ENCODE data around the gene NLGN2.

The NLGN2 gene

DNA sequence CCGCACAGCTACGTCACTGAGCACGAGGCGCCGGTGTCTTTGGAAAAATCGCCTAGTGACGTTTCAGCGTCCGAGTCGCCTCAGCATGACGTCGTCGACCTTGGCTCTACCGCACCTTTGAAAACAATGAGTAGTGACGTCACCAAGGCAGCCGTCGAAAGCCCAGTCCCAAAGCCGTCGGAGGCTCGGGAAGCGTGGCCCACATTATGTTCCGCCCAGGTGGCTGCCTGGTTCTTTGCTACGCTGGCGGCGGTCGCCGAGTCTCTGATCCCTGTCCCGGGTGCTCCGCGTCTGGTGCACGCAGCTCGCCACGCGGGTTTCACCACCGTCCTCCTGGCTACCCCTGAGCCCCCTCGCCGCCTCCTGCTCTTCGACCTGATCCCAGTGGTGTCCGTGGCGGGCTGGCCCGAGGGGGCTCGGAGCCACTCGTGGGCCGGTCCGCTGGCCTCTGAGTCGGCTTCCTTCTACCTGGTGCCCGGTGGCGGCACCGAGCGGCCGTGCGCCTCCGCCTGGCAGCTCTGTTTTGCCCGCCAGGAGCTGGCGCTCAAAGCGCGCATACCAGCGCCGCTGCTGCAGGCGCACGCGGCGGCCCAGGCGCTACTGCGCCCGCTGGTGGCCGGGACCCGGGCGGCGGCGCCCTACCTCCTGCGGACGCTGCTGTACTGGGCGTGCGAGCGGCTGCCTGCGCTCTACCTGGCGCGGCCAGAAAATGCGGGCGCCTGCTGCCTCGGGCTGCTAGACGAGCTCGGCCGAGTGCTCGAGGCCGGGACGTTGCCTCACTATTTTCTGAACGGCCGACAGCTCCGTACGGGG lies 29.1 kb downstream of the NLGN2 start:
- DNase-seq (ENCODE audit: low read depth in 2 of 3, low spot score in 2 of 3): peak in 2 of 3 experiments; percentile 47 to 70

DNA sequence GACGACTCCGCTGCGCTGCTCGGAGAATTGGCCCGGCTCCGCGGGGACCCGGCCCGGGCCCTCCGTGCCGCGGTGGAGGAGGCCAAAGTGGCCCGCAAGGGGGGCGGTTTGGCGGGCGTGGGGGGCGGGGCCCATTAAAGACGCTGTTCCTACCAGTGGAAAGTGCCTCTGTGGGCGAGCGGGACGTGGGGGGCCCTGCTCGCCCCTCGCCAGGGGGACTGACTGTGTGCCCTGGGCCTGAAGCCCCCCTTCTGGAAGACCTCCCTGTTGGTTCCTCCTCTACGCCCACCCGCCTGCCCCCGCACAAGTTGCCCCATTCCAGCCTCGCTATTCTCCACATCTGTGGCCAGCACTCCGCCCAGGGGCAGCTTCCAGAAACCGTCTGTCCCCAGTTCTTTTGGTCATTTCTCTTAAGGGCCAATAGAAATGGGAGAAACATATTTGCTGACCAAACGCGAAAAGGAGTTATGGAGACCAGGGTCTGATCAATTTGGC lies 29.8 kb downstream of the NLGN2 start:
- no peak for DNase-seq (ENCODE audit: low read depth in 2 of 3, low spot score in 2 of 3)

- no peak for DNase-seq (ENCODE audit: low read depth in 2 of 3, low spot score in 2 of 3)
Observed at GRCh38 chr17:7437950-7438614, 30.4 kb downstream of the NLGN2 start.

GRCh38 chr17:7438656-7439460 lies 31.2 kb downstream of the NLGN2 start:
- DNase-seq (ENCODE audit: low read depth in 2 of 3, low spot score in 2 of 3): no peak

DNA sequence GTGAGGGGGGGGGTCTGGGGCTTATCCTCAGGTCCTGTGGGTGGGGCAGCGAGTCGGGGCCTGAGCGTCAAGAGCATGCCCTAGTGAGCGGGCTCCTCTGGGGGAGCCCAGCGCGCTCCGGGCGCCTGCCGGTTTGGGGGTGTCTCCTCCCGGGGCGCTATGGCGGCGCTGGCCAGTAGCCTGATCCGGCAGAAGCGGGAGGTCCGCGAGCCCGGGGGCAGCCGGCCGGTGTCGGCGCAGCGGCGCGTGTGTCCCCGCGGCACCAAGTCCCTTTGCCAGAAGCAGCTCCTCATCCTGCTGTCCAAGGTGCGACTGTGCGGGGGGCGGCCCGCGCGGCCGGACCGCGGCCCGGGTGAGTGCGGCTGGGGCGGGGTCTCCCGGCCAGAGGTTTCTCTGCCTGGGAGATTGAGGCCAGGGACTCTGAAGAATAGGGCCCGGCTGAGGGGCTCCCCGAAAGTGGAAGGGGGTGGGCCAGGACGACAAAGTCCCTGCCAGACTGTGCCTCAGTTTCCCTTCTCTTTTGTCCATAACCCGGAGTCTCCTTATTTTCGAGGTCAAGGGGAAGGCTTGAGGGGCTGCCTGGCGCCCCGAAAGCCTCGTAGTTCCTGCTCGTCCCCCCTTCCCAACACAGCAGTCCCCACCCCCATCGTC lies 31.9 kb downstream of the NLGN2 start, which contains the start of gene FGF11:
TSS of gene FGF11 (plus strand) at position 51 of the 651 bp plus-strand sequence. CDS start at position 160, 109 bp downstream.
- DNase-seq (ENCODE audit: low read depth in 2 of 3, low spot score in 2 of 3): no peak

DNA sequence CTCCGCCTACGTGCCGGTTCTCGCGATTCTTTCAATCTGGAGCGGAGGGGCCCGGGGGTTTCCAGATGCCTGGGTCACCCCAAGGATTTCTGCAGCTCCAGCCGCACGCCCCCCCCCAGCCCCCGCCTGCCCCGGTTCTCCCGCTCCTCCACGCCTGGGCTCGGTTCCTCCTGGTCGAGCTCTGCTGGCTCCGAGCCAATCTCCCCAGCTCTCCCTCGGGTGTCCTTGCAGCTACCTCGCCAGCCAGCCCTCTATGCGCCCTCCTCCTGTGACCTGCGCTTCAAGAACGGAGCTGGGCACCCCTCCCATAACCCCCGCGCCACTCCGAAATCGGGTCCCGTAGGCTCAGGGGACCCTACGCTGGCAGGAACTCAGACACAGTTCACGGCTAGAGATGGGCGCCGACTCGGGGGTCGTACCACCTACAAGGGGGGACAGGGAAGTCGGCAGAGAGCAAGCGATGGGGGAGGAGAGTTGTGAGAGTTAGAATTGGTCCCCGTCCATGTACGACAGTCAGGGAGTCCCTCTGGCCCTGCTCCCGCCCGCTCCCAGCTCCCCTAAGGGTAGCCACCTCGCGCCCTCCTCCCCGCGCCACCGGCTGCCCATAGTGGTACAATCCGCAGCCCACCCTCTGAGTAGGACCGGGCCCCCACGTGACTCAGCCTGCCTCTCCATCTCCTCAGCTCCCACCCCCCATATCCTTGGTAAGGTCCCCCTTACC lies 32.6 kb downstream of the NLGN2 start:
- no peak for DNase-seq (ENCODE audit: low read depth in 2 of 3, low spot score in 2 of 3)

GRCh38 chr17:7440834-7441195 lies 33.2 kb downstream of the NLGN2 start:
- no peak for DNase-seq (ENCODE audit: low read depth in 2 of 3, low spot score in 2 of 3)

- DNase-seq (ENCODE audit: low read depth in 2 of 3, low spot score in 2 of 3): no peak
Observed at GRCh38 chr17:7441266-7441665, 33.6 kb downstream of the NLGN2 start.

- no peak for DNase-seq (ENCODE audit: low read depth in 2 of 3, low spot score in 2 of 3)
Observed at GRCh38 chr17:7442142-7442541, 34.5 kb downstream of the NLGN2 start.

DNA sequence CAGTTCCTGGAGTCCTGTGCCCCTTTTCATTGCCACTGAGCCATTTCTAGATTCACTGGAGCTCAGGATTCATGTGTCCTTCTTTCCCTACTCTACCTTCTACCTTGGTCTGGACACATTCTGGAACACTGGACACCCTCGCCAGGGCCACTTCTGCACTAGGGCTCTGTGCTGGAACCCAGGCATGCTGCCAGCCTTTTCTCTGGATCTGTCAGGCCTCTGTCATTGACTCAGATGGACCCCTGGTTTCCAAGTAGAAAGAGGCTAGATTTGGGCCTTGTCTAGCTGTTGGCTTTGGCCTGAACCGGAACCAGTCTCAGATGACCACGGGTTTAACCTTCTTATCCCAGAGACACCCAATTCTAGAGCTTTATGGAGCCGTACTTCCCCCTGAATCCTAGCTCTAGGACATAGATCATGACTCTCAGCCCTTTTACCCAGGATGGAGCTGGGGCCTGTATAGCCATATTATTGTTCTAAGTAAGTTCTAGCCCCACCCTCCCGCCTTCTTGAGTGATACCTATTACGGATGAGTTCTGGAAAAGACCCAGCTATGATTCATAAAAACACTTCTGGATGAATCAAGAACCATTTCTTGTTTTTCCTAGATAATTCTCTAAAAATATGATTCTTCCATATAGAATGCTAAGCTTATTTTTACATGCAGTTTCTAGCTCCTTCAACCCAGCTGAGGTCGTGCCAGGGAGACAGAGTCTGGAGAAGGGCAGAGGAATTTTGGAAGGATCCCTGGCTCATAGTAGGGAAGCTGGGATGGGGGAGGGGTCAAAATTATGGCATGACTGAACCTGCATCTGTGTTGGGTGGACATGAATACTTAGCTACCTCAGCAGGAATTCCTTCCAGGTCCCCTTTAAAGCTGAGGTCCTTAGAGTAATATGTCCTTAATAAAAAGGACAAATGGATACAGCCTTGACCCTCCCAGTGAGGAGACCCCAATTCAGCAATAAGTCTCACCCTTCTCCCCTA lies 36.1 kb downstream of the NLGN2 start:
- DNase-seq (ENCODE audit: low read depth in 2 of 3, low spot score in 2 of 3): no peak

DNA sequence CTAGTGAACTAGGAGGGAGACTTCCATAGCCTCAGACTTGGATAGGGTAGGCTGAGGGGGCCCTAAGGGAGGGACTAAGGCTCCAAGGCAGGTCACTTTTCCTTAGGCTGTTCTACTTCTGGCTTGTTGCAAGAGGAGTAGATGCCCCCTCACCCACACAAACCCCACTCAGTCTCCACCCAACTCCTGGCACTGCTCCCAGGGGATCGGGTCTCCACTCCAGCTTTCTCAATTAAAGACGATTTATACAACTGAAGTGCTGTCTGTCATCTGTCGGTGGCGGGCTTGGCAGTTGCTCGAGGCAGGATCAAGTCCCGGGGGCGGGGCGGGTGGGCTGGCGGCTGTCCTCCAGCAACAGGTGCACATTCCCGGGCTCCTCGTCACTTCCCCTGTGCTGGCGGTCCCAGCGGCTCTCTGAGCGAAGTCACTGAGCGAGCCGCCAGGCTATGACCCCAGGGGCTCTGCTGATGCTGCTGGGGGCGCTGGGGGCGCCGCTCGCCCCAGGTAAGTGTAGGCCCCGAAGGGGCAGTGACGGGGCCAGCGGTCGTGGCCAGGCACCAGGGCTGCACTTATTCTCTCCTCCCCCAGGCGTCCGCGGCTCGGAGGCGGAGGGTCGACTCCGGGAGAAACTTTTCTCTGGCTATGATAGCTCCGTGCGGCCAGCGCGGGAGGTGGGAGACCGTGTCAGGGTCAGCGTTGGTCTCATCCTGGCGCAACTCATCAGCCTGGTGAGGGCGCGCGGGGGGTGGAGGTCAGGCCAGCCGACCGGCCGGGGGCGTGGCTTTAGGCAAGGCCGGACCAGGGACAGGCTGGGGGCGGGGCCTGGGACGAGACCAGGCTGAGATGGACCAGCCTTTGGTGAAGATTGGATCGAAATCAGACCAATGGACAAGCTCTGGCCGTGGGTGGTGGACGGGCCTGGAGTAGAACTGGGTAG lies 37.3 kb downstream of the NLGN2 start, which contains the start of gene CHRNB1:
TSS of gene CHRNB1 (plus strand) at position 380 of the 937 bp plus-strand sequence. CDS start at position 447, 67 bp downstream.
- no peak for DNase-seq (ENCODE audit: low read depth in 2 of 3, low spot score in 2 of 3)

GRCh38 chr17:7445619-7445968 lies 37.9 kb downstream of the NLGN2 start:
- no peak for DNase-seq (ENCODE audit: low read depth in 2 of 3, low spot score in 2 of 3)

- no peak for DNase-seq (ENCODE audit: low read depth in 2 of 3, low spot score in 2 of 3)
Observed at GRCh38 chr17:7448461-7448860, 40.8 kb downstream of the NLGN2 start.

DNA sequence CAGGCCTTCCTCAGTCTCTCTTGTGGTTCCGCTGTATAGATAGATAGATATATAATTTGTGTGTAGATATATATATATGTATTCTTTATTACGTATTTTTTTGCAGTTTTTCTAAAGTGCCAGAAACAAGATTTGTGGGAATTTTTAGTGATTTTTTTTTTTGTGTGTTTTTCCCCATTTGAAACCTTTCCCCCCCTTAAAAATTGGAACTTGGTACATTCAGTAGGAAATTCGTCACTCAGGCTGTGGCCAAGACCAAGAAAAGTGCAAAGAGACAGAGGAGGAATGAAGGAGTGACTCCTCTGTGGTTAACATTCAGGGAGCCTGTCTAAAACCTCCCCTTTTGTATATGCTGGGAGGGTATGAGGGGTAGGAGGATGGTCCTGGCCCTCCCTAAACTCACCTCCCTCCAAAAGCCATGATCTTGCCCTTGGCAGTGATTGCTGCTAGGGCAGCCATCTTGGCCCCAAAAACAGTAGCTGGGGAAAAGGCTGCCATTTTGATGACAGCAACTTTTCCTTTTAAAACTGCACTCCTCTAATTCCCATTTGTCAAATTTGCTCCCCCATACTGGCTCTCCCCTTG lies 52.4 kb downstream of the NLGN2 start:
- DNase-seq (ENCODE audit: low read depth in 2 of 3, low spot score in 2 of 3): no peak

DNA sequence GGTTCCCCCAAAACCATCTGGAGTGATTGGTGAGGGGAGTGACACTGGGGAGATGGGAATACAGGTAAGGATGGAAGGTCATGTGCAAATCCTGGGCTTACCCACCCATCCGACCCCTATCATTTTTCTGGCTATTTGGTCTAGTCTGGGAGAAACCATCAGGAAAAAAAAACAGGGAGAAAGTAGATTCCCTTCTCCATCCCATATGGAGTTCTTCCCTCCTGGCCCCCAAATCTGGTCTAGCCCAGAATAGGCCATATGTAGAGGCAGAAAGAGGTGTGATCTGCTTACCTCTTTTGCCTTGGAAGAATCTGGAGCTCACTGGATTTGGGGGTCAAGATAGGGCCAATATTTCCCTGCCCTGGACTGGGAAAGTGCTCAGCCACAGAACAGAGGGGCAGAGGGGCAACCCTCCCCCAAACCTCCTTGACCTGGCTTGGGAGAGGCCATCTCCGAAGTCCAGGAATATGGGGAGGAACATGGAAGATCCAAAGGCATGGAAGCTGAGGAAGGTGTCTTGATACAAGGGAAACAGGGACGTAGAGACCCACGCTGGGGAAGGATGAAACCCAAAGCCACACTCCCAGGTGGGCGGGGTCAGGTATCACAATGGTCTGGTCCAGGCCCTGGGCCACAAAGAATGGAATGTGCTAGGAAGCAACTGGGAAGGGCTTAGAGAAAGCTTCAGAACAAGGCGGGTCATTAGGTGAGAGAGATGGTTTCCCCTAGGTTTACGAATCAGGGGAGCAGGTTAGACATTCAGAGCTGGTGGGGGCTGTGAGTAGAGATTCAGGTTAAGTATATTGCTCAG lies 53.4 kb downstream of the NLGN2 start:
- DNase-seq (ENCODE audit: low read depth in 2 of 3, low spot score in 2 of 3): no peak

- no peak for DNase-seq (ENCODE audit: low read depth in 2 of 3, low spot score in 2 of 3)
Observed at GRCh38 chr17:7462474-7463371, 55.1 kb downstream of the NLGN2 start.

All from activated CD8-positive, alpha-beta memory T cell treated with anti-CD3 and anti-CD28 coated beads for 48 hours (primary cell).